GM23338 (cell line): Measurements from ENCODE around the gene GALM. TPM values are rescaled to one million over a fixed set of nuclear protein-coding genes. Genes with fewer than 3 reads are reported as not detected.
A peak's percentile ranks its signal among the peaks of the same experiment; 100 is the strongest.

Experiments used
- ATAC-seq: fragments of 200-7000 bp; cut with Tn5 transposase; 3 replicates; pipeline ENCODE4 v1.9.1; 2020
- DNase-seq: peaks from one replicate; pipeline ENCODE4 v3.0.0-alpha.2; 2015; ENCODE audit warnings: low spot score
- H2AFZ ChIP-seq: fragments of 200-600 bp; sonication (generic); 2 replicates; pipeline ENCODE4 v1.8.0; 2016; ENCODE audit warnings: antibody characterized with exemption, mild to moderate bottlenecking, moderate library complexity
- H3F3A ChIP-seq: fragments of 200-600 bp; sonication (generic); replicated peaks from 2 replicates; pipeline ENCODE4 v1.8.0; 2017; ENCODE audit warnings: antibody characterized with exemption, mixed run types, low read depth
- H3K27ac ChIP-seq: fragments of 200-600 bp; sonication (generic); 2 replicates; pipeline ENCODE4 v1.6.1; 2016; ENCODE audit warnings: low read depth
- H3K27me3 ChIP-seq: fragments of 200-600 bp; sonication (generic); 2 replicates; pipeline ENCODE4 v1.8.0; 2016; ENCODE audit warnings: mild to moderate bottlenecking, mixed run types, moderate library complexity; ENCODE audit not compliant: insufficient read depth
- H3K36me3 ChIP-seq: fragments of 200-600 bp; sonication (generic); 2 replicates; pipeline ENCODE4 v1.8.0; 2016; ENCODE audit warnings: mild to moderate bottlenecking; ENCODE audit not compliant: insufficient read depth
- H3K4me1 ChIP-seq: fragments of 200-600 bp; sonication (generic); 2 replicates; pipeline ENCODE4 v1.8.0; 2016; ENCODE audit warnings: mild to moderate bottlenecking, moderate library complexity; ENCODE audit not compliant: insufficient read depth
- H3K4me2 ChIP-seq: fragments of 200-600 bp; sonication (generic); 2 replicates; pipeline ENCODE4 v1.7.1; 2017; ENCODE audit warnings: mixed run types
- H3K4me3 ChIP-seq: fragments of 200-600 bp; sonication (generic); 2 replicates; pipeline ENCODE4 v1.6.1; 2016; ENCODE audit warnings: mixed run types
- H3K79me2 ChIP-seq: fragments of 200-600 bp; sonication (generic); replicated peaks from 2 replicates; pipeline ENCODE4 v1.8.0; 2017; ENCODE audit warnings: mild to moderate bottlenecking; ENCODE audit not compliant: insufficient read depth
- H3K9me2 ChIP-seq: fragments of 200-600 bp; sonication (generic); 2 replicates; pipeline ENCODE4 v1.8.0; 2017; ENCODE audit not compliant: insufficient read depth
- H4K20me1 ChIP-seq: fragments of 200-600 bp; sonication (generic); replicated peaks from 2 replicates; pipeline ENCODE4 v1.8.0; 2017; ENCODE audit warnings: mild to moderate bottlenecking; ENCODE audit not compliant: insufficient read depth
- H3K27ac Mint-ChIP-seq: 2 replicates; pipeline ENCODE4 v1.8.0; 2020; ENCODE audit warnings: inconsistent platforms, mild to moderate bottlenecking, moderate library complexity, mixed read lengths
- H3K27me3 Mint-ChIP-seq: 3 replicates; pipeline ENCODE4 v1.8.0; 2022; ENCODE audit warnings: low read depth, mild to moderate bottlenecking, moderate library complexity, mixed read lengths, inconsistent platforms; ENCODE audit not compliant: insufficient read depth, poor library complexity
- H3K36me3 Mint-ChIP-seq: 3 replicates; pipeline ENCODE4 v1.8.0; 2021; ENCODE audit warnings: low read depth, mild to moderate bottlenecking, inconsistent platforms, moderate library complexity, mixed read lengths
- H3K4me1 Mint-ChIP-seq: 3 replicates; pipeline ENCODE4 v1.8.0; 2020; ENCODE audit warnings: mild to moderate bottlenecking, inconsistent platforms, mixed read lengths
- H3K4me3 Mint-ChIP-seq: 3 replicates; pipeline ENCODE4 v1.8.0; 2021; ENCODE audit warnings: moderate library complexity, mild to moderate bottlenecking, inconsistent platforms, mixed read lengths
- H3K9me3 Mint-ChIP-seq: 3 replicates; pipeline ENCODE4 v1.8.0; 2020; ENCODE audit warnings: moderate library complexity, mild to moderate bottlenecking, inconsistent platforms, mixed read lengths
- CREB1 ChIP-seq: fragments of 250-450 bp; sonication (Bioruptor Pico); IDR thresholded peaks from 2 replicates; pipeline ENCODE4 v1.5.0; 2020; ENCODE audit warnings: low read depth, mild to moderate bottlenecking, moderate library complexity
- CTCF ChIP-seq, 2 experiments: fragments of 200-600 bp in 1 of 2; sonication (generic) in 1 of 2; conservative IDR thresholded peaks; 2 replicates each; pipeline versions ENCODE4 v1.5.1 to v1.6.1; 2016 to 2017; ENCODE audit warnings: antibody characterized with exemption in 2 of 2, low read depth in 2 of 2, mild to moderate bottlenecking in 2 of 2, moderate library complexity in 1 of 2
- ETS1 ChIP-seq: IDR thresholded peaks from 2 replicates; pipeline ENCODE4 v1.6.1; 2016; ENCODE audit warnings: antibody characterized with exemption
- EZH2 ChIP-seq: fragments of 200-600 bp; sonication (generic); IDR thresholded peaks from one replicate; pipeline ENCODE4 v1.8.0; 2017; ENCODE audit warnings: antibody characterized with exemption, mild to moderate bottlenecking, low read depth; ENCODE audit not compliant: unreplicated experiment
- EZH2phosphoT487 ChIP-seq: fragments of 200-600 bp; sonication (generic); IDR thresholded peaks from one replicate; pipeline ENCODE4 v1.8.1; 2018; ENCODE audit warnings: antibody characterized with exemption; ENCODE audit not compliant: unreplicated experiment
- JUNB ChIP-seq: IDR thresholded peaks from one replicate; pipeline ENCODE4 v1.6.1; 2016; ENCODE audit warnings: antibody characterized with exemption; ENCODE audit not compliant: unreplicated experiment
- NANOG ChIP-seq: IDR thresholded peaks from 2 replicates; pipeline ENCODE4 v1.6.1; 2016; ENCODE audit warnings: antibody characterized with exemption, borderline replicate concordance
- POLR2AphosphoS5 ChIP-seq: IDR thresholded peaks from 2 replicates; pipeline ENCODE4 v1.6.1; 2016; ENCODE audit warnings: antibody characterized with exemption, low read depth
- REST ChIP-seq: IDR thresholded peaks from one replicate; pipeline ENCODE4 v1.6.1; 2018; ENCODE audit warnings: antibody characterized with exemption; ENCODE audit not compliant: unreplicated experiment
- STAT1 ChIP-seq: IDR thresholded peaks from one replicate; pipeline ENCODE4 v1.6.1; 2016; ENCODE audit warnings: antibody characterized with exemption; ENCODE audit not compliant: unreplicated experiment
- ZNF114 ChIP-seq: fragments of 250-450 bp; sonication (Bioruptor Pico); IDR thresholded peaks from 2 replicates; pipeline ENCODE4 v1.5.0; 2020; ENCODE audit warnings: mild to moderate bottlenecking, moderate library complexity
- ZNF331 ChIP-seq: fragments of 250-450 bp; sonication (Bioruptor Pico); IDR thresholded peaks from 2 replicates; pipeline ENCODE4 v1.5.0; 2020; ENCODE audit warnings: low read depth, mild to moderate bottlenecking, moderate library complexity
- ZNF462 ChIP-seq: fragments of 250-450 bp; sonication (Bioruptor Pico); IDR thresholded peaks from 2 replicates; pipeline ENCODE4 v1.5.0; 2020; ENCODE audit warnings: mild to moderate bottlenecking, moderate library complexity
- polyA plus RNA-seq: library from polyadenylated mRNA; unstranded; fragments of >200 nt; fragmentation: Nextera tagmentation; extraction: Ambion mirVana; gene quantifications from 2 replicates; pipeline ENCODE4 v1.2.1, GENCODE V29; 2016
- total RNA-seq: library from RNA; depleted of rRNA; stranded (reverse); fragments of >200 nt; shearing (Covaris generic); gene quantifications from 2 replicates; pipeline ENCODE4 v1.2.3, GENCODE V29; 2014

GALM gene
- total and polyA plus RNA-seq, 2 experiments from 2014 or later = 9.3 to 21.6 TPM

GRCh38 chr2:38649176-38649728, 16.7 kb upstream of the GALM start:
- Histone ChIP-seq H3K4me3 (no peak overlapping the region), H3K36me3 (no peaks in the 10 kb centered on the region), H3K4me2 (no peak overlapping the region), H3K27me3 (no peaks in the 10 kb centered on the region), H3K9me2 (no peaks in the 10 kb centered on the region), H2AFZ (0 out of 2 replicates have a peak overlapping the region, but pooled peaks have one; percentile 56), H3K27ac (no peak overlapping the region), H4K20me1 (no peaks in the 10 kb centered on the region), H3K4me1 (no peaks in the 10 kb centered on the region), H3F3A (no peaks in the 10 kb centered on the region), H3K79me2 (no peaks in the 10 kb centered on the region)
- Mint-ChIP-seq H3K36me3 (peaks cover 3% of the 10 kb centered on the region; the same call in 1 of the 3 replicates), H3K27me3 (peaks cover 3% of the 10 kb centered on the region), H3K9me3 (peaks cover 4% of the 10 kb centered on the region; the same call in 2 of the 3 replicates), H3K27ac (no peak overlapping the region), H3K4me3 (no peak overlapping the region), H3K4me1 (no peaks in the 10 kb centered on the region)
- no peak for DNase-seq
- TF ChIP-seq CTCF (conservative IDR thresholded peaks at IDR 0.05; ENCODE audit: low read depth in 2 of 2) = no peak
- TF ChIP-seq EZH2phosphoT487 = no peak
- TF ChIP-seq STAT1 = no peak
- TF ChIP-seq REST = no peak
- TF ChIP-seq CREB1 (CRISPR knock-in tag) = no peak
- no peak for TF ChIP-seq ZNF331 (CRISPR knock-in tag)
- no peak for TF ChIP-seq ETS1
- no peak for TF ChIP-seq POLR2AphosphoS5
- TF ChIP-seq ZNF462 = no peak
- TF ChIP-seq EZH2 = no peak
- no peak for TF ChIP-seq ZNF114 (CRISPR knock-in tag)
- TF ChIP-seq NANOG = no peak
- TF ChIP-seq JUNB = no peak
- no peak for ATAC-seq
